HG02610 (cell line): ENCODE results near the gene PRSS37.

Source experiments
- ATAC-seq: cut with Tn5 transposase; IDR thresholded peaks from one replicate; pipeline ENCODE4 v1.9.1; 2021; ENCODE audit warnings: mild to moderate bottlenecking, moderate library complexity; ENCODE audit not compliant: unreplicated experiment

PRSS37 gene

GRCh38 chr7:141788296-141788695, 53.0 kb downstream of the PRSS37 start:
- no peak for ATAC-seq
